ENCODE data around the gene ITCH.
"Not testable (repeated sequence)": the region's sequence is repeated elsewhere in the genome, so short reads cannot be mapped to it uniquely, and the experiment has no call there.

- TF ChIP-seq EZH2phosphoT487 (IDR thresholded peaks at IDR 0.05; ENCODE audit: insufficient read depth, low read depth); EZH2 (IDR thresholded peaks at IDR 0.05; ENCODE audit: insufficient read depth, poor library complexity, severe bottlenecking): not testable (repeated sequence)
These were observed 120.6 kb downstream of the ITCH start for GRCh38 chr20:34483585-34484220.
